Activated CD8-positive, alpha-beta memory T cell treated with anti-CD3 and anti-CD28 coated beads for 48 hours (primary cell): ENCODE measurements around the gene SRRM4.

Source experiments
- DNase-seq, 3 experiments: peaks; one replicate each; pipeline ENCODE4 v3.0.0-alpha.2; 2020; ENCODE audit warnings: low read depth in 2 of 3, low spot score in 2 of 3

SRRM4 gene

GRCh38 chr12:119157978-119158377 is 176.6 kb downstream of the SRRM4 start:
- no peak for DNase-seq

- no peak for DNase-seq
Measured at GRCh38 chr12:119158402-119158801, 177.1 kb downstream of the SRRM4 start.

- no peak for DNase-seq
Measured at GRCh38 chr12:119159844-119160243, 178.5 kb downstream of the SRRM4 start.

- no peak for DNase-seq
Measured at GRCh38 chr12:119167902-119168301, 186.6 kb downstream of the SRRM4 start.

- DNase-seq, result no peak
Measured at GRCh38 chr12:119168721-119169120, 187.4 kb downstream of the SRRM4 start.

GRCh38 chr12:119169150-119169549 is 187.8 kb downstream of the SRRM4 start:
- no peak for DNase-seq

- DNase-seq, result no peak
Measured at GRCh38 chr12:119171291-119171690, 189.9 kb downstream of the SRRM4 start.

GRCh38 chr12:119171691-119172425 is 190.5 kb downstream of the SRRM4 start:
- DNase-seq, result no peak

DNA sequence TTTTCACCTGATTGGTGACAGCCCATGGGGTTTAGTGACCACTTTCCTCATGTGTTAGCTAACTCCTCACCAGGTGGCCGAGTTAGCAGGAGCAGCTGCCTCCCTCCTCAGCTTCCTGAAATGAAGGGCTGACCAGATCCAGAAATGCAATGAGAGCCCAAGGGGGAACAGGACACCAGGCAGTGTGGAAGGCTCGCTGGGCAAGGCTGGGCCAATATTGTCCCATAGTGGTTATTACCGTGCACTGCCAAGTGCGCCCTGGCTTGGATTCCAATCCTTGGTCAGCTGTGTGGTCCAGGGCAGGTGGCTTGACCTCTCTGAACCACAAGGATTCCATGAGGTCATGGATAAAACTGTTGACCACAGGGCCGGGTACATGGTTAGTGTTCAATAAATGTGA is 193.7 kb downstream of the SRRM4 start:
- no peak for DNase-seq

DNA sequence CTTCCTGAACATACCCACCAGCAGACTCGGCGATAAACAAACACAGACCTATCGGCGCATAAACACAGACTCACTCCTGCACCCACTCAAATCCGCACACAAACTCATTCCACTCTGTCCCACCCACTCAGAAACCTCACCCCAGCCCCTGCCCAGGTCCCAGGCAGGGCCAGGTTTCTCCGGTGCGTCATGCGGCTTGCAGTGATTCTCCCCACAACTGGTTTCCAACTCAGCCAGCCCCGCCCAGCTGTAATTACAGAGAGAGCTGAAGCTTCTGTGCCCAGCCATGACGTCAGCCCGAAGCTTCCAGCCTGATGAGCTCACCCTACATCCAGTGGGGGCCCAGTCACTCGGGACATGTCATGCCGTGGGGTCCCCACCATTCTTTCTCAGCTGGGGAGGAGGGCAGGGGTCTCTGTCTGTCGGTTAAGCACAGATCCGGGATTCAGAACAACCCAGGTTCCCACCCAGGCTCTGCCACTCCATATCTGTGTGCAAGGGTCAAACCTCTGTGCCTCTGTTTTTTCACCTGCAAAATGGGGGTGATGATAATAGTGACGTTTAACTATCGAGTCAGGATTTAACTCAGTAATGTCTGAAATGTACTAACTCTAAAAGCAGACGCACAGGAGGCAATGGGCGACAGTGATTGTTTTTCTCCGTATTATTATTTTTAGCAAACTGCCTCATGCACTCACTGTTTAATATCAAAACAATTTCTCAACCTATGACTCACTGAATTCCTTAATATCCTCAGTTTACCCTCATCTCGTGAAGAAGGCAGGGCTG is 195.1 kb downstream of the SRRM4 start:
- no peak for DNase-seq

- no peak for DNase-seq
Measured at GRCh38 chr12:119177056-119177325, 195.7 kb downstream of the SRRM4 start.

GRCh38 chr12:119177724-119178380 is 196.5 kb downstream of the SRRM4 start:
- no peak for DNase-seq

DNA sequence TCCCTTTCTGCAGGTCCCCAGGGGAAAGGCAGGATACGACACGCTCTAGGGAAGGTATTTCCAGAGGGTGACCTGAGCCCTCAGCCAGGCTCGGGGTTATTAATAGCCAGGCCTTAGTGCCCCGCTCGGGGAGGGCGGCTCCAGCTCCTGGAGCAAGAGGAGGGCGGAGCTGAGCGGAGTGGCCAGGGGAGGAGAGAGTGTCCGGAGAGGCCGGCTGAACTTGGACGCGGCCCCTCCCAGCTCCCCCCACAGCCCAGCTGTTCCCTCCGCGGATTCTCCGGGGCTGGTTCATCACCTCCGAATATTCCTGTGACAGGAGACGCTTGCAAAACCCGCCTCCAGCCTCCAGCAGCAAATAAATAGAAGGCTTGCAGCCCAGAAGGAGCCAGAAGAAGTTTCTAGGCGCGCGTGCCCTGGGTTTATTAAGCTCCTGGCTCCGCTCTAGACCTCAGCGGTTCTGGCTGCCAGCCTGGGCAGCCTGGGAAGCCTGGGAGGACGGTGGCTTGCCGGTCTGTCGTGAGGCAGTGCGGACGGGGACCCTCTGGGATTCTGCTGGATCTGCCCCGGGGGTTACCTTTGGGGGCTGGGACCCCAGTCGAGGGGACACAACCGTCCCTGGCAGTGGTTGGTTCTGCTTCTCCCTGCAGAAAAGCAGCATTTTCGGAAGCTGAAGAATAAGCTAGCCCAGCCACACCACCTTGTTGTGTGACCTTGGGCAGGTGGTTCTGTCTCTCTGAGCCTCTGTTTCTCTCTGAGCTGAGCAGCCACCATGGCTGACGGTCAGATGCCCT is 197.4 kb downstream of the SRRM4 start, which contains the start of gene HSPB8:
Gene HSPB8, plus strand, starts transcription at position 388 of the 791 bp plus-strand sequence. Its CDS starts 382 bp downstream, at position 770.
- DNase-seq, result no peak

DNA sequence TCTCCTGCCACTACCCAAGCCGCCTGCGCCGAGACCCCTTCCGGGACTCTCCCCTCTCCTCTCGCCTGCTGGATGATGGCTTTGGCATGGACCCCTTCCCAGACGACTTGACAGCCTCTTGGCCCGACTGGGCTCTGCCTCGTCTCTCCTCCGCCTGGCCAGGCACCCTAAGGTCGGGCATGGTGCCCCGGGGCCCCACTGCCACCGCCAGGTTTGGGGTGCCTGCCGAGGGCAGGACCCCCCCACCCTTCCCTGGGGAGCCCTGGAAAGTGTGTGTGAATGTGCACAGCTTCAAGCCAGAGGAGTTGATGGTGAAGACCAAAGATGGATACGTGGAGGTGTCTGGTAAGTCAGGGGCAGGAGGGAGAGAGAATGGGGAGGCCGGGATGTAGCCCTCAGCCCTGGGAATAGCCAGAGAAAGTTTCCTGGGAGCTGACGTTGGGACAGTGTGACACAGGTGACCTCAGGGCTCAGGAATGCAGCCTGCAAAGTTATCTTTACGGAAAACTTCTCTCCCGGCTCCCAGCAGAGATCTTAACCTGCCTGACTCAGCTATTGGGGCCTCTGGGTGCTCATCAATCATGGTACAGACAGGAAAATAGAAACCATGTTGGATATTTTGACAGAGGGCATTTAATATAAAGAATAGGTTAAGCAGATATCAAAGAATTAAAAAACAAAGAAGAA is 198.1 kb downstream of the SRRM4 start:
- no peak for DNase-seq

- no peak for DNase-seq
Measured at GRCh38 chr12:119180380-119181040, 199.2 kb downstream of the SRRM4 start.

- DNase-seq, result no peak
Measured at GRCh38 chr12:119181202-119181601, 199.9 kb downstream of the SRRM4 start.

GRCh38 chr12:119181944-119182343 is 200.6 kb downstream of the SRRM4 start:
- DNase-seq, result no peak

- DNase-seq, result no peak
Measured at GRCh38 chr12:119182701-119183493, 201.6 kb downstream of the SRRM4 start.

DNA sequence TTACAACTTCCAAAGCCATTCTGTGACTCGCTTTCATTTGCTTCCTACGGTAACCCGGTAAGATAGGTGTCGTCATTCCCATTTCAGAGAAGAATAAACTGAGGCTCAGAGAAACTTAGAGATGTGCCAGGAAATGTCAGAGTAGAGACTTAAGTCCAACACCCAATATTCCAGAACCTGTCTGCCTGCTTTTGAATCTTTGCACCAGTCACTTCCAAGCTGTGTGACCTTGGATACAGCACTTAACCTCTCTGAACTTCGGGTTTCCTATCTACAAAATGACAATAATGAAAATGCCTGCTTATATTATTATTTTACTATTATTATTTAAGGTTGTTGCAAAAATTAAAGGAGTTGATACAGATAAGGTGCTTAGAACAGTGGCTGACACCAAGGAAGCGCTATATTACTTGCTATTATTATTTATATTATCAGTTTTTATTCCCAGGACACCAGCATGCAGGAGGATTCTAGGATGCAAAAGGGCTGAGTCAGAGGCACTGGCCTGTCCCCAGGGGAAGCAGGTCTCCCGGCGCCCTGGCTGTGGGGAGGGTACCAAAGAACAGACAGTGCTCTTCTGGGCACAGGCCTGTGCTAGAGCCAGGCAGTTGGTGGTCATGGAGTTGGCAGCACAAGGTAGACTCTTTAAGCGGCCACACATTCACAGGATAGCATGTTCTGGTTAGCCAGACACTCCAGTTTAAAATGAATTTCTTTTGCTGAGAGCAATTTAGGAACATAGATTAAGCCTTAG is 202.8 kb downstream of the SRRM4 start:
- no peak for DNase-seq
